Ramos (cell line): ENCODE measurements around the gene MYO15B.

Source experiments
- in situ Hi-C: fragments of 300-500 bp; cut with MboI; formaldehyde crosslinking; loops from one replicate; pipeline ENCODE4 v1.14.3; 2022; ENCODE audit warnings: low sequenced_read_pairs; ENCODE audit not compliant: unreplicated experiment

The MYO15B gene

DNA sequence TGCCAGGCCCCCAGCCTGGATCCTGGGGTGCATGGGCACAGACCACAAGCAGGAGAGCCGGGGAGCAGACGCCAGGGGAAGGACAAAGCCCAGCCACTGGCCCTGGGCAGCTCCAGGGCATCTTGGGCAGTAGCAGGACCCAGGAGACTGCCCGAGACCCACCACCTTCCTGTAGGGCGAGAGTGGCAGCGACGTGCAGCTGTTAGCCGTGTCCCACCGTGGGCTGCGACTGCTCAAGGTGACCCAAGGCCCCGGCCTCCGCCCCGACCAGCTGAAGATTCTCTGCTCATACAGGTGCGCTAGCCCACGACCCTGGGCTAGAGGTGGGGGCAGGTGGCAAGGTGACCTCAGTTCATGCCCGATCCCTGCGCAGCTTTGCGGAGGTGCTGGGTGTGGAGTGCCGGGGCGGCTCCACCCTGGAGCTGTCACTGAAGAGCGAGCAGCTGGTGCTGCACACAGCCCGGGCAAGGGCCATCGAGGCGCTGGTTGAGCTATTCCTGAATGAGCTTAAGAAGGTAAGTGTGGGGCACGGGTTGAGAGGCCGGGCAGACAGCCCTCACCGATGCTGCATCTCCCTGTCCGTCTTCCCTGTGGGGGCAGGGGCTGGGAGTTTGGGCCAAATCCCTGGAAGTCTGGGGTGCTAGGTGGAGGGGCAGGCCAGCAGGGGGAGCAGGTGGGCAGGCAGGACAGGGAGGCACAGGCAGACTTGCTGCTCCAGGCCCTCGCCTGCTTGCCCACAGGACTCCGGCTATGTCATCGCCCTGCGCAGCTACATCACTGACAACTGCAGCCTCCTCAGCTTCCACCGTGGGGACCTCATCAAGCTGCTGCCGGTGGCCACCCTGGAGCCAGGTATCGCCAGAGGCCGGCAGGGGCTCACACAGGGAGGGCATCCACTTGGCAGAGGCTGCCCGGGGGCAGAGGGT lies 32.2 kb downstream of the MYO15B start:
- in situ Hi-C loops: no loop called here

DNA sequence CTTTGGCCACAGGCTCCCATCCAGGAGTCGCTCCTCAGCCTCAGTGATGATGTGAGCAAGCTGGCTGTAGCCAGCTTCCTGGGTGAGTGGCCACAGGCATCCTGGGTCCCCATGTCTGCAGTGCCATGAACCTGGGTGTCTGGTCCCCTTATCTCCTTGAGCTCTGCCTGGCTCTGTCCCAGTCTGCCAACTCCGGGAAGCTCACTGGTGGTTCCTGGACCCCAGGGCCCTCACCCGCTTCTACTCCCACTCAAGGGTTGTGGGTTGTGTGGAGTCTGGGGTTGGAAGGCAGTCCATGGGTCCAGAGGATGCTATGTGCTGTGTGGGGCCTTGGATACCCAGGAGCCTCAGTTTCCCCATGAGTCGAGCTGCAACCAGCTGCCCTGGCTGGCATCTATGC lies 33.9 kb downstream of the MYO15B start:
- in situ Hi-C loops: no loop called here

DNA sequence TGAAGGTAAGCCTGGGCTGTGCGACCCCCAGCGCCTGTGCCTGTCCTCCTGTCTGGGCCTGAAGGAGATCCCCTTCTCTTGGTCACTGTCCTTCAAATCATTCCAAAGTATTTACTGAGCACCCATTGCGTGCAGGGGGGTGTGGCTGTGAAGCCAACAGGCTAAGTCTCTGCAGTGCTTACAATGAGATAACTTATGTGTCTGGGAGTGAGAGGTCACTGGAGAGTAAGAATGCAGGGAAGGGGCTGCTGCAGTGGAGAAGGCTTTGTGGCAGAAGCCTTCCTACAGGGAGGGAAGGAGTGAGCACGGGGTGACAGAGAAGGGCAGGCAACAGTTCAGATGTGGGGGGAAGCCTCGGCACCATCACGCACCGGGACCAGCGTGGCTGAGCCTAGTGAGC lies 34.5 kb downstream of the MYO15B start:
- in situ Hi-C loops: no loop called here

GRCh38 chr17:75622771-75623273 lies 35.2 kb downstream of the MYO15B start:
- in situ Hi-C loops: no loop called here

DNA sequence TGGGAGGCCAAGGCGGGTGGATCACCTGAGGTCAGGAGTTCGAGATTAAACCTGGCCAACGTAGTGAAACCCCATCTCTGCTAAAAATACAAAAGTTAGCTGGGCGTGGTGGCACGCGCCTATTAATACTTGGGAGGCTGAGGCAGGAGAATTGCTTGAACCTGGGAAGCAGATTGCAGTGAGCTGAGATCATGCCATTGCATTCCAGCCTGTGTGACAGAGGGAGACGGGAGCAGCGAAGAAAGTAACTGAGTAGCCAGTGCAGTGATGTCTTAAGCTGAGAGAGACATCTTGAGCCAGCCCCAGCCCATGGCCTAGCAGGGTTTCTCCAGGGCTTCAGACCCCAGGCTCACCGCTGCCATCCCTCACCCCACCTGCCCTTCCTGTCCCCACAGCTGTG lies 35.8 kb downstream of the MYO15B start:
- in situ Hi-C loops: no loop called here

- in situ Hi-C loops: no loop called here
Observed at GRCh38 chr17:75624021-75624420, 36.4 kb downstream of the MYO15B start.

DNA sequence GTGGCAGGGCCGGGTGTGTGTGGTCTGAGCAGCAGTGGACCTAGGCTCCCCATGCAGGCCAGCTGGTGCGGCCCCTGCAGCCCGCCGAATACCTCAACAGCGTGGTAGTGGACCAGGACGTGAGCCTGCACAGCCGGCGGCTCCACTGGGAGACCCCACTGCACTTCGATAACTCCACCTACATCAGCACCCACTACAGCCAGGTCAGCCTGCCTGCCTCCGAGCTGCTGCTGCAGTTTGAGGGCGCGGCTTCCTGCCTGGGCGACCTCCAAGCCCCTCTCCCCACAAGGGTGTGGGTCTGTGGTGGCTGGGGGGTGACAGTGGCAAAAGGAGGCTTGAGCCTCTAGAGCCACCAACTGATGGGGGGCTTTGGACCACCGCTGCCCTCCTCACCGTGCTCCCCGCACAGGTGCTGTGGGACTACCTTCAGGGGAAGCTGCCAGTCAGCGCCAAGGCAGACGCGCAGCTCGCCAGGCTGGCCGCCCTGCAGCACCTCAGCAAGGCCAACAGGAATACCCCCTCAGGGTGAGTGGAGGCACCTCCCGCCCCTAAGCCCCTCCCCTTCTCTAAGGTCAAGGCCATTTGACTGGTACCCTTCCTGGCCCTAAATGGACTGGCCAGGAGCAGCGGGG lies 37.2 kb downstream of the MYO15B start:
- in situ Hi-C loops: no loop called here

DNA sequence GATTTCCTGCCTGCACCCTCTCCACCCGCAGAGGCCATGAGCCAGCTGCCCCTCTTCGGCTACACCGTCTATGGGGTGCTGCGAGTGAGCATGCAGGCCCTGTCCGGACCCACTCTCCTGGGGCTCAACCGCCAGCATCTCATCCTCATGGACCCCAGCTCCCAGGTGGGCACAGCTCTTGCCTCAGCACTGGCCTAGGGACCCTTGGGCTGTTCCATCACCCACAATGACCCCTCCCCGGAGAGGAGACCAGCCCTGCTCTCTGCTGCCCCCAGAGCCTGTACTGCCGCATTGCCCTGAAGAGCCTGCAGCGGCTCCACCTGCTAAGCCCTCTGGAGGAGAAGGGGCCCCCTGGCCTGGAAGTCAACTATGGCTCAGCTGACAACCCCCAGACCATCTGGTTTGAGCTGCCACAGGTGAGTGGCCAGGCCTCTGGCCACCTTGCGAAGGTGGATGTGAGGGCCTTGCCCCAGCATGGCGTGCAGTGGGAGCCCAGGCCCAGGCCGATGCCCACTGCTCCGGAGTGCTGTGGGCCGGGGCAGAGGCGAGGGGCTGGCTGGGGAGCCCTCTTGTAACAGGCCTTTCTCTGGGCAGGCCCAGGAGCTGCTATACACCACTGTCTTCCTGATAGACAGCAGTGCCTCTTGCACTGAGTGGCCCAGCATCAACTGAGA lies 38.4 kb downstream of the MYO15B start:
- in situ Hi-C loops: no loop called here

- in situ Hi-C loops: no loop called here
Observed at GRCh38 chr17:75626496-75627038, 39.0 kb downstream of the MYO15B start.

DNA sequence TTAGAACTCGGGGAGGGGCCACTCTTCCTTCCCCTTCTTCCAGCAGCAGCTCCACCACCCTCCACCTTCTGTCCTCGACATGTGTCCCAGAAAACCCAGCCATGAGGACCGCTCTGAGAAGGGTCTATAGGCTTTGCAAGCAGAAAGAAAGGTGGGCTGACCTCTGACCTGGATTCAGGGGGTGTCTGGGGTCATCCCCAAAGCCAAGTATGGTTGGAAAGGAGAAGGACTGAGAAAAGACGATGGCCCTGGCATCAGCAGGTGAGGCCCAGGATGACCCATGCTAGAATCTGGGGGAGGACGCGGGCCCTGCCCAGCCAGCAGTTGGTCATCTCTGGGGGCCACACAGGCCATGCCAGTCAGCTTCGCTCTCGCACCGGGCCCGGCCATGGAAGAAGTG lies 39.5 kb downstream of the MYO15B start:
- in situ Hi-C loops: no loop called here

GRCh38 chr17:75628425-75628824 lies 40.8 kb downstream of the MYO15B start:
- in situ Hi-C loops: no loop called here

DNA sequence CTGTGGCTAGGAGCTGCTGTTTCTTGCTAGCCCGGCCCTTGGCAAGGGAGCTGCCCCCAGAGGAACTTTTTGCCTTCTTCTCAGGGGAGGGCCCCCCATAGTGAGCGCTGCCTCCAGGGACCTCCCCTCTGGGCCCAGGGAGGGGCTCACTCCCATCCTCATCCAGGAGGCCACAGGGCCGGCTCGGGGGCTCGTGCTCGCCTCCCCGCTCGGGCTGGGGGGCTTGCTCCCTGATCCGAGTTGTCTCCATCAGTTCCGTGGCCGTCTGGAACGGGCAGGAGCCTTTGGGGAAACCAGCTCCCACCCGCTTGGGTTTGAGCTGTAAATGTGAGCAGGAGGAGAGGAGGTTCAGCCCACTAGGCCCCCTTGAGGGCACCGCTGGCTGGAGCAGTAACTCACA lies 41.6 kb downstream of the MYO15B start:
- in situ Hi-C loops: no loop called here

GRCh38 chr17:75630071-75630917 lies 42.7 kb downstream of the MYO15B start:
- in situ Hi-C loops: no loop called here

DNA sequence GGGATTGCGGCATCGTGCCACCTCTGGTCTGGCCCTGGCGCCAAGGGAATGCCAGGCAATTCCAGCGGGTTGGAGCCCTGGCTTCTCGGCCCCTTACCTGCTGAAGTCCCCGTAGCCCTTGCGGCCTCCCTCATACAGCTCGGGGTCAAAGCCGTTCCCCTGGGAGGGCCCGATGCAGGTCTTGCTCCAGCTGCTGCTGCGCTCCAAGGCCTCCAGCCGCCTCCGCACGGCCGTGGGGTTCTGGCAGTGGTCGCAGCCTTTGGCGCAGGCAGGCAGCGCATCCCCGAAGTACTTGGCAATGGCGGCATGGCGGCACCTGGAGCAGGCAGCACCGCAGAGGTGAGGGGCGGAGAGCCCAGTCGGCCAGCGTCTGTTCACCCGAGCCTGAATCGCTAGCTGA lies 43.8 kb downstream of the MYO15B start:
- in situ Hi-C loops: no loop called here

DNA sequence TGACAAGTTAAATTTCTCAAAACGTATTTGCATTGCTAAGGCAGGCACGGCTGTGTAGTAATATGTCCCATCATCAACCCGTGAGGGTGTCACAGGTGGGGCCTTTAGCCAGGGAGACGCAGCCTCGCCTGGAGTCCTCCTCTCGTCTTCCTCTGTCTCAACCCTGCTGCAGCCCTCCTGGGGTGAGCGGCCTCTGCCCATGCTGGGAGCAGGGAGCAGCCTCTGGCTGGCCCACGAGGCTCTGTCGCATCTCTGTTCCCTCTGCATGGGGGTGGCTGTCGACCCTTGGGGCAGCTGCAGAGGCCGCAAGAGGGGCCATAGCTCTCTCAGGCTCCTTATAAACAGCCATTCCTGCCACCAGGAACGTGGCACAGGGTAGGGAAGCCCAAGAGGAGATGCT lies 44.8 kb downstream of the MYO15B start:
- in situ Hi-C loops: no loop called here

GRCh38 chr17:75632863-75633485 lies 45.4 kb downstream of the MYO15B start, which contains the start of gene SMIM5:
Gene SMIM5 (plus strand): TSS chr17:75633434. CDS start chr17:75640202, 6,768 bp downstream.
- in situ Hi-C loops: no loop called here

GRCh38 chr17:75633486-75634375 lies 46.1 kb downstream of the MYO15B start:
- in situ Hi-C loops: no loop called here

DNA sequence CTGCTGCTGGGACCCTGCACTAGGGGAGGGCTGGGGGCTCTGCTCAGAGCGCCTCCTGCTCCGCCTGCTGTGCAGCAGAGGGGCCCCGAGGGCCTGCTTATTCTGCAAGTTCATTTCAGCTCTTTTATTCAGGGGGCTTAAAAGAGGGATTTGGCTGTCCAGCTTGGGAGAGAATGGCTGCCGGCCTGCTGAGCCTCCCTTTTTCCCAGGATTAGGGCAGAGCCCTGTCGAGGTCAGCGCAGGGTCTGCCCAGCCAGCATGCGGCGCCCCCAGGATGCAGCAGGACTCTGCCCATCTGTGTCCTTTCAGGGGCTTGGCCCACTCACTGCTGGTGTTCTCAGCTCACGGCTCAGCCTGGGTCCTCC lies 46.8 kb downstream of the MYO15B start:
- in situ Hi-C loops: no loop called here
